Karpas-422 (cell line): ENCODE measurements around the gene ANGEL1. TPM values are rescaled to one million over a fixed set of nuclear protein-coding genes. Genes with fewer than 3 reads are reported as not detected.

Source experiments
- DNase-seq: peaks from one replicate; pipeline ENCODE4 v3.0.0-alpha.2; 2015
- H2AFZ ChIP-seq: fragments of 200-600 bp; sonication (generic); 2 replicates; pipeline ENCODE4 v1.6.1; 2014; ENCODE audit warnings: antibody characterized with exemption, low read length, mixed read lengths
- H3K27ac ChIP-seq: fragments of 200-600 bp; sonication (generic); 2 replicates; pipeline ENCODE4 v1.5.1; 2014; ENCODE audit warnings: mild to moderate bottlenecking, low read length, moderate library complexity
- H3K27me3 ChIP-seq: fragments of 200-600 bp; sonication (generic); 2 replicates; pipeline ENCODE4 v1.6.1; 2014; ENCODE audit warnings: low read length, mixed read lengths
- H3K36me3 ChIP-seq: fragments of 200-600 bp; sonication (generic); 2 replicates; pipeline ENCODE4 v1.6.1; 2014; ENCODE audit warnings: low read length, mixed read lengths; ENCODE audit not compliant: insufficient read depth
- H3K4me1 ChIP-seq: fragments of 200-600 bp; sonication (generic); 2 replicates; pipeline ENCODE4 v1.6.1; 2014; ENCODE audit warnings: mild to moderate bottlenecking, low read length, mixed read lengths
- H3K4me2 ChIP-seq: fragments of 200-600 bp; sonication (generic); 2 replicates; pipeline ENCODE4 v1.6.1; 2014; ENCODE audit warnings: low read length, low read depth, mild to moderate bottlenecking; ENCODE audit not compliant: poor library complexity, severe bottlenecking
- H3K4me3 ChIP-seq: fragments of 200-600 bp; sonication (generic); 2 replicates; pipeline ENCODE4 v1.5.1; 2014; ENCODE audit warnings: mild to moderate bottlenecking, antibody characterized with exemption, low read length, mixed read lengths
- H3K79me2 ChIP-seq: fragments of 200-600 bp; sonication (generic); 2 replicates; pipeline ENCODE4 v1.6.1; 2014; ENCODE audit warnings: mild to moderate bottlenecking, low read length, mixed read lengths
- H3K9ac ChIP-seq: fragments of 200-600 bp; sonication (generic); 2 replicates; pipeline ENCODE4 v1.6.0; 2014; ENCODE audit warnings: low read length
- H3K9me2 ChIP-seq: fragments of 200-600 bp; sonication (generic), shearing (Covaris generic); replicated peaks from 2 replicates; pipeline ENCODE4 v1.6.0; 2014; ENCODE audit warnings: mild to moderate bottlenecking, low read length, moderate library complexity; ENCODE audit not compliant: insufficient read depth
- H3K9me3 ChIP-seq: fragments of 300-700, 200-600 bp; sonication (generic); 2 replicates; pipeline ENCODE4 v1.6.1; 2014; ENCODE audit warnings: low read length, mixed read lengths
- H4K20me1 ChIP-seq: fragments of 200-600 bp; sonication (generic); 2 replicates; pipeline ENCODE4 v1.6.1; 2014; ENCODE audit warnings: mild to moderate bottlenecking, antibody characterized with exemption, low read length, low read depth; ENCODE audit not compliant: insufficient read depth
- total RNA-seq: library from RNA; depleted of rRNA; stranded (reverse); fragments of >200 nt; shearing (Covaris generic); gene quantifications from 2 replicates; pipeline ENCODE4 v1.2.3, GENCODE V29; 2014; ENCODE audit warnings: low replicate concordance

ANGEL1 gene
- total RNA-seq, 1 experiment from 2014 or later = 29.4 TPM

DNA sequence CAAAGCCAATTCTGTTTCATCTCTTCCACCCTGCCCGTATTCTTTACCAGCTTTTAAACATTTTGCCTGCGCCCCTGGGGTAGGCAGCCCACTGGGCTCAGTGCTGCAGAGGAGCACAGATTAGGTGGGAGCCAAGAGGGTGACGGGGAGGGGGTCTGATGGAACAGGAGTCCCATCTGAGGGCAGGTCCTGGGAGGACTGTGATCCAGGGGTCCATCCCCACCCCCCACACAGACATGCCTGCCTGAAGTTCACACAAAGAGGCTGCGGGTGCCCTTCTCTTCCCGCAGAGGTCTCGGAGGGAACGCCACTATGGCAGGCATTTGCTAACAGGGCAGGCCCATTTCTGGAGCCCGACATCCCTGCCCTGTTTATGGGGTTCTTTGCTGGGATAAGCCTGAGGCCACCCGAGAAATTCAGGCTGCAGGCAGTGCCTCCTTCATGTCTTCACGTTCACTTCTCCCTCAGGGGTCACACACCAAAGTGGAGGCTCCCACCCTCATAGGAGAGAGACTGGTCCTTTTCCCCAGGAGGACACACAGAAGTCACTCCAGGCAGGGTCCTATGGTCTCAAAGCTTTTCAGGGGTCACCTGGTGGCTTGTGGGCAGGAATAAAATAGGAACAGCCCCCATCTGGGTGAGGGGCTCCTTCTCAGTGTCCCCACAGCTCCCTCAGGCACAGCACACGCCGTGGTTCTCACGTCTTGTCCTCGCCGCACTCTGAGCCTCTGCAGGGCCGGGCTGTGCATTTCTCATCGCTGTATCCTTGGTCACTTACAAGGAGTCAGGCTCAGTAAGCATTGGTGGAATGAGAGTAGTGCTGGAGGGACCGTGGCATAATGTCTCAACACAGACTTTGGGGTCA is 38.5 kb downstream of the ANGEL1 start:
- DNase-seq = no peak
- Histone ChIP-seq H4K20me1 (0 out of 2 replicates have a peak, but pooled peaks cover 4% of the 10 kb centered on the region), H3K27ac (no peak overlapping the region), H3K9me2 (no peaks in the 10 kb centered on the region), H3K4me2 (no peak overlapping the region), H3K9ac (no peak overlapping the region), H3K36me3 (no peaks in the 10 kb centered on the region), H3K4me3 (no peak overlapping the region), H3K27me3 (no peaks in the 10 kb centered on the region), H3K4me1 (no peaks in the 10 kb centered on the region), H3K79me2 (no peaks in the 10 kb centered on the region), H2AFZ (no peak overlapping the region), H3K9me3 (no peaks in the 10 kb centered on the region)

DNA sequence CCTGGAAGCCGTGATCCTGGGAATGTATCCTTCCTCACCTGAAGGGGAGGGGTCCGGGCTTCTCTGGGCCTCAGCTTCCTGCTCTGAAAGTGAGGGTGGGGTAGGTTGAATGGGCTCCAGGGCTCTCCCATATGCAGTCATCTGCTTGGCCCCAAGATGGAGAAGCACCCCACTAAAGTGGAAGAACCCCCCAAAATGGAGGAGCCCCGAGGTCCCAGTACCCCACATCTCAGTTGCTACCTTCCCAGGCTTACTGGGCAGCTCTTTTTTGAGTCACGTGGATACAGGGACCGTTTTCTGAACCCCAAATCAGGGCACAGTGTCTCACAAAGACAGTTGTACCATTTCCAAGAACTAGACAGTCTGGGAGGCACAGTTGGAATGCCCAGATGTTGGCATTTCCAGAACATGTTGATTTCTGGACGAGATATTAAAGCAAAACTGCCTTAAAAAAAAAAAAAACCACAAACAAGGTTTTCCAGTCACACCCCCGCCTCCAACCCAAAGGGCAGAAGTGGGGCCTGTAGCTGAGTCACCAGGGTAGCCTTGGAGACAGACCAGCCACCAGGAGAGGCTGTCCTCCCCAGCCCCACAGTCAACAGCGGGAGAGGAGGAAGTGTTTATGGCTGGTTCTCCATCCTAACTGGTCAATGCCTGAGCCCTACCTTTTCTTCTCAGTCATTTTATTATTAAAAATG is 39.3 kb downstream of the ANGEL1 start:
- Histone ChIP-seq H3K27me3 (no peaks in the 10 kb centered on the region), H3K9me3 (no peaks in the 10 kb centered on the region), H2AFZ (no peak overlapping the region), H4K20me1 (0 out of 2 replicates have a peak, but pooled peaks cover 4% of the 10 kb centered on the region), H3K4me3 (no peak overlapping the region), H3K4me1 (no peaks in the 10 kb centered on the region; the same call in 1 of the 2 replicates), H3K9me2 (no peaks in the 10 kb centered on the region), H3K4me2 (no peak overlapping the region), H3K36me3 (no peaks in the 10 kb centered on the region), H3K79me2 (no peaks in the 10 kb centered on the region), H3K9ac (no peak overlapping the region), H3K27ac (no peak overlapping the region)
- DNase-seq = no peak

DNA sequence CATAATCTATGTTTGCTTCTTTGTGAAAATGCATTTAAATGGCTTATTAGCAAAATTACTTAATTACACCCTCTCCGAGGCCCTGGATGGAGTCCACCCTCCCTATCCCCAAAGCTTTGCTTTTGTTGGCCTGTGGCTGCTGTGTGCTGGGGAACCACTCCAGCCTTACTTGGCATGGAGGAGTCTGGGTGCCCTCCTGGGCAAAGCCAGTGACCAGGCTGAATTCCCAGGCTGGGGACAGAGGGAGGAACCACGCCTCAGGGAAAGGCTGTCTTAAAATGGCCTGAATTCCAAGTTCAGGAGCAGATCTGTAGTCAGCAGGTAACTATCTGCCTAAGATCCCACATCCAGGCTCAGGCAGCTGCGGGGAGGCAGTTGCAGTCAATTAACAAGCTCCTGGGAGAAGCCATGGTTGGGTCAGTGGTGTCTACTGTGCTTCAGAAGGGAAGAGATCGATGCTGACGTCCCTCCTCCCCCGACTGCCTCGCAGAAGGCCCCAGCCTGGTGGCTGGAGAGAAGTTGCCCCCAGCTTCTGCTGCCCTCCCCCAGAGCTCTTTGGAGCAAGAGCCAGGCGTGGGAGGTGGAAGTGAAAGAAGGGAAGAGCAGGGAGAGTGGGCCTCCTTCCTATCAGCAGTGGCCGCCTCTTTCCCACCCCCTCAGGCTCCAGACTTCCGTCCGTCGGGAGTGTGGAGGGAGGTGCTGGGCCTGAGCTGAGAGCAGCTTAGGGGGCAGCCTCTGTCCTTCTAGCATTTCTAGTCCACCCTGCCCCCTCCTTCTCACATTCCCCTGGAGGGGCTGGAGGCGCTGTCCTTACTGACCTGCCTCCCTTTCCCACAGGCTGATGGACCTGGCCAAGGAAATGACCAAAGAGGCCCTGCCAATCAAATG is 40.1 kb downstream of the ANGEL1 start:
- no peak overlapping the region for H3K9ac ChIP-seq
- 0 out of 2 replicates have a peak, but pooled peaks cover 3% of the 10 kb centered on the region for H4K20me1 ChIP-seq
- no peaks in the 10 kb centered on the region for H3K79me2 ChIP-seq
- H3K36me3 ChIP-seq = no peaks in the 10 kb centered on the region
- DNase-seq = no peak
- H3K4me3 ChIP-seq = no peak overlapping the region
- no peak overlapping the region for H3K27ac ChIP-seq
- H3K27me3 ChIP-seq = no peaks in the 10 kb centered on the region
- no peak overlapping the region for H2AFZ ChIP-seq
- H3K9me3 ChIP-seq = no peaks in the 10 kb centered on the region
- no peaks in the 10 kb centered on the region for H3K9me2 ChIP-seq
- H3K4me1 ChIP-seq = no peaks in the 10 kb centered on the region; the same call in 1 of the 2 replicates
- H3K4me2 ChIP-seq = no peak overlapping the region

DNA sequence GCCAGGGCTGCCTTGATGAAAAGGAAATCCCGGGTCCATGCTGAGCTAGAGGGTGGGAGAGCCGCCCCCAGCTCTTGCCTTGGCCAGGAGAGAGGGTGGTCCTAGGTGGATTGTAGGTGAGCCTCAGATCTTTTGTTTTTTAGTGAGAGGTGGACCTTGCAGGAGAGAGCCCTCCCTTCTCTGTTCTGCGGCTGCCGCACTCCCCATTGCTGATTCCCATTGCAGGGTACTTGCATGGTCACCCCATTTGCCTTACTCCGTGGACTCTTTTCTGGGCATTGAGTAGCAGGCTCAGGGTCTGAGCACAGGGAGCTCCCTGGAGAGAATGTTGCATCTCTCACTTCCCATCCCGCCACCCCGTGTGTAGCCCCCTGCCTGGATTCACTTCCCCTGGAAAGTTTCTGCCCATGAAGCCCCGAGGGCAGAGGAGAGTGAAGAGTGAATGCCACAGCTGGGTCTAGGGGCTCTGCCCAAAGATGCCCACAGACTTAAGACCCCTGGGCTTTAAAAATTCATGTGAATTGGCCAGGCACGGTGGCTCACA is 41.2 kb downstream of the ANGEL1 start:
- Histone ChIP-seq H2AFZ (no peak overlapping the region), H3K27ac (no peak overlapping the region), H3K9me2 (no peaks in the 10 kb centered on the region), H3K36me3 (no peaks in the 10 kb centered on the region), H3K4me1 (no peaks in the 10 kb centered on the region; the same call in 1 of the 2 replicates), H3K27me3 (no peaks in the 10 kb centered on the region), H3K4me2 (no peak overlapping the region), H3K4me3 (no peak overlapping the region), H3K79me2 (no peaks in the 10 kb centered on the region), H4K20me1 (no peaks in the 10 kb centered on the region), H3K9ac (no peak overlapping the region), H3K9me3 (no peaks in the 10 kb centered on the region)
- DNase-seq = no peak

DNA sequence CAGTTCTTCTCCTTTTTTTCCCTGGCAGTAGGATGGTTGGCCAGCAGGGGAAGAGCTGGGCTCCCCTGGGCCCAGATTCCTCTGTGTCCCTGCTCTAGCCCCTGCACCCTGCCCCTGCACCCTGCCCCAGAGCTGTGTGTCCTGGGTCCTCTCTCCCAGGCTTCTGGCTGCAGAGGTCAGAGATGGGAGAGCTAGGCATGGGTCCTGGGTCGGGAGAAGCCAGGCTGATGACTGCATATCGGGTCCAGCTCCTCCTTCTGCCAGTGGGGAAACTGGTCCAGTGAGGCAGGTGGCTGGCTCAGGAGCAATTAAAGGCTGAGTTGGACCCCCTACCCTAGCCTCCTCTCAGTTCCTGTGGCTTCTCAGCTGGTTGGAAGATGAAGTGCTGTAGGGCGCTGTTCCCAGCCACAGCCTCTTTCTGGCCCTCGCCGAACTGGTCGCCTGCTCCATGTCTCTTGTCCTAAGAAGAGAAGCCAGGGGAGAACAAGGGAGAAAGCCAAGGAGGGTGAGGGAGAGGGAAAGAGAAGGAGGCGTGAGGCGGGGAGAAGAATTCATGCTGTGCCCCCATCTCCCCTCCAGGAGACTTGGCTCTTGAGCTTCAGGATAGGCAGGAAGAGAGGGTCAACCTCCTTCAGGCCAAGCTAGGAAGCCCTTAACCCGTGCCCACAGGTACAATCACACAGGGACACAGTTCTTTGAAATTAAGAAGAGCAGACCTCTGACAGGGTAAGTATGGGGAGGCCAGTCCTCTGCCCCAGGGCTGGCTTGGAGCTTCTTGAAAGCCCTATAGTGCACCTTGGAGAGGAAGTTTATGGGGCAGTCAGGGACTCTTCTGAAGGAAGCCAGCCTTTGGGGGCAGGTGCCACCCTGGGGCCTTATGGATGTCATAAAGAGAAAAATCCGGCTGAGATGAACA is 41.9 kb downstream of the ANGEL1 start:
- no peak for DNase-seq
- Histone ChIP-seq H3K9me2 (no peaks in the 10 kb centered on the region), H3K4me2 (no peak overlapping the region), H3K9ac (no peak overlapping the region), H3K4me3 (no peak overlapping the region), H3K79me2 (no peaks in the 10 kb centered on the region), H3K4me1 (no peaks in the 10 kb centered on the region; the same call in 1 of the 2 replicates), H3K36me3 (no peaks in the 10 kb centered on the region), H3K27ac (no peak overlapping the region), H3K27me3 (no peaks in the 10 kb centered on the region), H4K20me1 (no peaks in the 10 kb centered on the region), H3K9me3 (no peaks in the 10 kb centered on the region), H2AFZ (no peak overlapping the region)

DNA sequence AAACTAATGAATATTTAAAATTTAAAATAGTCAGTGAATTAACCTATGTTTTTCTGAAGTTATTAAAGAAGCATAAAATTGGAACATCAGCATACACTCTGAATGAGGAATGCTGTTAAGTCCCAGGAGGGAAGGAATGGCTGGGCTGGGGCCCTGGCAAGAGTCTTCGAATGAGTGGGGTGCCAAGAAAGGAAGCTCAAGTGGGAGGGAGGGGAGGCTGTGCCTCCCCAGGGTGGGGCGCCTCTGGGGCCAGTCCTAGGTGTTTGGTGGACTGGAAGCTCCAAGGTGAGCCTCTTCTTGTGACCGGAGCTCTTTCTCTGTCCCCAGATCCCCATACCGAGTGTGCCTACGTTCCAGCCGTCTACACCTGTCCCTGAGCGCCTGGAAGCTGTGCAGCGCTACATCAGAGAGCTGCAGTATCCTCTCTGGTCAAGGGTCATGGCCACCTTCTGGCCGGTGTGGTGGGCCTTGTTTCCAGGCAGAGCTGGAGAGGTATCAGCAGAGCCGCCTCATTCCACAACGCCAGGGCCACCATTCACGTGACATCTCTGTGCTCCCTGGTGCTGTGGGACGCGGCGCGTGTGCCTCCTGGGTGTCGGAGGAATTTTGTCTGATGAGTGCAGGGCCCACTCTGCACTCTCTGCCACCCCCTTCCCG is 42.9 kb downstream of the ANGEL1 start:
- no peaks in the 10 kb centered on the region for H3K27me3 ChIP-seq
- no peak overlapping the region for H3K9ac ChIP-seq
- no peak for DNase-seq
- H3K4me2 ChIP-seq = no peak overlapping the region
- H2AFZ ChIP-seq = no peak overlapping the region
- no peaks in the 10 kb centered on the region for H3K9me2 ChIP-seq
- no peaks in the 10 kb centered on the region for H4K20me1 ChIP-seq
- H3K79me2 ChIP-seq = no peaks in the 10 kb centered on the region
- no peaks in the 10 kb centered on the region for H3K36me3 ChIP-seq
- no peaks in the 10 kb centered on the region for H3K9me3 ChIP-seq
- no peak overlapping the region for H3K27ac ChIP-seq
- H3K4me1 ChIP-seq = no peaks in the 10 kb centered on the region; the same call in 1 of the 2 replicates
- no peak overlapping the region for H3K4me3 ChIP-seq
